Ishikawa (cell line): ENCODE data around the gene ATF7.
A peak's percentile ranks its signal among the peaks of the same experiment; 100 is the strongest.

Source experiments
- CEBPB ChIP-seq: IDR thresholded peaks from 2 replicates; pipeline ENCODE4 v1.6.1; 2012
- CREB1 ChIP-seq: IDR thresholded peaks from 2 replicates; pipeline ENCODE4 v1.6.1; 2012; ENCODE audit warnings: low read depth
- EGR1 ChIP-seq: IDR thresholded peaks from 2 replicates; pipeline ENCODE4 v1.6.1; 2012
- EP300 ChIP-seq: IDR thresholded peaks from 2 replicates; pipeline ENCODE4 v1.6.1; 2012; ENCODE audit warnings: borderline replicate concordance
- FOXM1 ChIP-seq: IDR thresholded peaks from 2 replicates; pipeline ENCODE4 v1.6.1; 2012; ENCODE audit warnings: low read depth, borderline replicate concordance
- NFIC ChIP-seq: IDR thresholded peaks from 2 replicates; pipeline ENCODE4 v1.6.1; 2012
- RAD21 ChIP-seq: IDR thresholded peaks from 2 replicates; pipeline ENCODE4 v1.6.1; 2012; ENCODE audit warnings: low read depth
- TAF1 ChIP-seq: IDR thresholded peaks from 2 replicates; pipeline ENCODE4 v1.6.1; 2012; ENCODE audit warnings: low read depth, mild to moderate bottlenecking
- TCF12 ChIP-seq: IDR thresholded peaks from 2 replicates; pipeline ENCODE4 v1.6.1; 2012; ENCODE audit warnings: low read depth
- TEAD4 ChIP-seq: IDR thresholded peaks from 2 replicates; pipeline ENCODE4 v1.6.1; 2012
- YY1 ChIP-seq: IDR thresholded peaks from 2 replicates; pipeline ENCODE4 v1.6.1; 2012; ENCODE audit warnings: low read depth
- ZBTB7A ChIP-seq: IDR thresholded peaks from 2 replicates; pipeline ENCODE4 v1.6.1; 2012; ENCODE audit warnings: low read depth
- TF ChIP-seq, protein P1 (sequence below): IDR thresholded peaks from 2 replicates; pipeline ENCODE4 v1.6.1; 2012; ENCODE audit warnings: low read depth, mild to moderate bottlenecking
- TF ChIP-seq, protein P2 (sequence below): IDR thresholded peaks from 2 replicates; pipeline ENCODE4 v1.6.1; 2012
- TF ChIP-seq, protein P3 (sequence below): IDR thresholded peaks from 2 replicates; pipeline ENCODE4 v1.6.1; 2012

ATF7 gene

DNA sequence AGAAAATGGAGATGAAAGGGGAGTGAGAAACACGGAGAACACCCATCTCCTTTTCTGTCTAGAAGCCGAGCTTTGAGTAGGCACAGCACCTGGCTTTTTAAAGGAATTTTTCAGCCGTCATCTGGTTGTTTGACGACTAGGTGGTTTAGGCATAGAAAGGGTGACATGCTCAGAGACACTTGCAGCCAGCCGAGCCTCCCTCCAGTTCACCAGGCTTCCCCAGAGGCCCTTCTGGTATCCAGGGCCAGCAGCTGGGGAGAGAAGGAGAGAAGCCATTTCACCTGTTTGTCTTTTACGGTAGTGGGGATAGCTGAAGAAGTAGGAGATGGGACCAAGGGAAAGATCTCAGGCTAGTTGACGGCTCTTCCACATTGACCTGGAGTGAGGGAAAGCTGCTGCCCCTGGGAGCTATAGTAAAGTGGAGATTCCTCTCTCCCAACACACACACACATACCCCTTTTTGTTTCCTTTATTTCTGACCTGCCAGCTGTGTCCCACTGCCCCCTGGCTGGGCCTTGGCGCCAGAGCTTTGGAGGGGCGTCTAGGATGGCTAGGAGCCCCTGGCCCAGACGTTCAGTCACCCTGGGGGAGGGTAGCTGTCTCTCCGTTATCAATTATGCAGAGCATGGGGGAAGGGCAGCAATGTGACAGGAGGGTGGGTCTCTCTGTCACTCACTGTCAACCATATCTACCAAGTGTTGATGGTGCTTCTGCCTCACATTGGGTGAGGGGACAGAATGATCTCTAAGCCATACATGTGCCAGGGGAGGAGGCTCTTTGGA lies 132.4 kb downstream of the ATF7 start:
- TF ChIP-seq CREB1: no peak
- no peak for TF ChIP-seq EP300
- TF ChIP-seq, protein P1, sequence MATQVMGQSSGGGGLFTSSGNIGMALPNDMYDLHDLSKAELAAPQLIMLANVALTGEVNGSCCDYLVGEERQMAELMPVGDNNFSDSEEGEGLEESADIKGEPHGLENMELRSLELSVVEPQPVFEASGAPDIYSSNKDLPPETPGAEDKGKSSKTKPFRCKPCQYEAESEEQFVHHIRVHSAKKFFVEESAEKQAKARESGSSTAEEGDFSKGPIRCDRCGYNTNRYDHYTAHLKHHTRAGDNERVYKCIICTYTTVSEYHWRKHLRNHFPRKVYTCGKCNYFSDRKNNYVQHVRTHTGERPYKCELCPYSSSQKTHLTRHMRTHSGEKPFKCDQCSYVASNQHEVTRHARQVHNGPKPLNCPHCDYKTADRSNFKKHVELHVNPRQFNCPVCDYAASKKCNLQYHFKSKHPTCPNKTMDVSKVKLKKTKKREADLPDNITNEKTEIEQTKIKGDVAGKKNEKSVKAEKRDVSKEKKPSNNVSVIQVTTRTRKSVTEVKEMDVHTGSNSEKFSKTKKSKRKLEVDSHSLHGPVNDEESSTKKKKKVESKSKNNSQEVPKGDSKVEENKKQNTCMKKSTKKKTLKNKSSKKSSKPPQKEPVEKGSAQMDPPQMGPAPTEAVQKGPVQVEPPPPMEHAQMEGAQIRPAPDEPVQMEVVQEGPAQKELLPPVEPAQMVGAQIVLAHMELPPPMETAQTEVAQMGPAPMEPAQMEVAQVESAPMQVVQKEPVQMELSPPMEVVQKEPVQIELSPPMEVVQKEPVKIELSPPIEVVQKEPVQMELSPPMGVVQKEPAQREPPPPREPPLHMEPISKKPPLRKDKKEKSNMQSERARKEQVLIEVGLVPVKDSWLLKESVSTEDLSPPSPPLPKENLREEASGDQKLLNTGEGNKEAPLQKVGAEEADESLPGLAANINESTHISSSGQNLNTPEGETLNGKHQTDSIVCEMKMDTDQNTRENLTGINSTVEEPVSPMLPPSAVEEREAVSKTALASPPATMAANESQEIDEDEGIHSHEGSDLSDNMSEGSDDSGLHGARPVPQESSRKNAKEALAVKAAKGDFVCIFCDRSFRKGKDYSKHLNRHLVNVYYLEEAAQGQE: no peak
- no peak for TF ChIP-seq EGR1
- no peak for TF ChIP-seq TAF1
- TF ChIP-seq ZBTB7A: no peak
- TF ChIP-seq NFIC: no peak
- TF ChIP-seq YY1: no peak

DNA sequence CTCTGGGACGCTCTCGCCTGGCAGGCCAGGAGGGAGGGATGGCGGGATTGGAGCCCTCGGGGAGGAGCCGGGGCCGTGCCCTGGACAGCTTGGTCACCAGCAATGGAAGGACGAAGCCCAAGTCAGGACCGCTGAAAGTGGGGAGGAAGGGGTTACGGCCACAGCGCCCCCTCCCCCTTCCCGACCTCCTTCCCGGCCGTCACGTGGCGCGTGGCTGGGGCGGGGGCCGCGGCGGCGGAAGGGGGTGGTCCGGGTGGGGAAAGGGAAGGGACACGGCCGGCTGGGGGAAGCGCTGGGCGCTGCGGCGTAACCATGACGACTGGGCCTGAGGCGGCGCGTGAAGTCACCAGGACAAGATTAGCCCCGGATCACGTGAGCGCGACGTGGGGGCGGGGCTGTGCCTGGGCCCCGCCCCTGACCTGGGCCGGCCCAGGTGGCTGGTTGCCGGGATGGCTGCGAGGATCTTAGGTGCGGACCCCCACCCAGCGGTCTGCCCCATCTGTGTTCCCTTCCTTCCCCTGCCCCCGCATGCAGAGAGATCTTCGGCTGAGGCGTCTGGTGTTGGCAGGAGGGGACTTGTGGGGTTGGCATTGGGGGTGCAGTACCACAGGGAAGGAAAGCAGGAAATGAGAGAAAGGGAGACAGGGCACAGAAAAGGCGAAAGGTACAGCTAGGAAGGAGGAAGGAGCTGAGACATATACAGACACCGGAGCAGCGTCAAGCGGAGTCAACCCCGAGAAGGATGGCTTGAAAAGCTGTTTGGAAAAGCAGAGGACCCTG lies 133.2 kb downstream of the ATF7 start:
- TF ChIP-seq ZBTB7A (peak; percentile 96), TCF12 (peak; percentile 65; the same call in 1 of the 2 replicates), TEAD4 (peak; percentile 20; the same call in 1 of the 2 replicates), TAF1 (peak; percentile 82), FOXM1 (no peak), EP300 (no peak), EGR1 (peak; percentile 58; the same call in 1 of the 2 replicates), RAD21 (no peak), NFIC (0 out of 2 replicates have a peak, but pooled peaks have one; percentile 43), CEBPB (no peak), YY1 (peak; percentile 55; the same call in 1 of the 2 replicates), CREB1 (no peak)
- TF ChIP-seq, protein P2, sequence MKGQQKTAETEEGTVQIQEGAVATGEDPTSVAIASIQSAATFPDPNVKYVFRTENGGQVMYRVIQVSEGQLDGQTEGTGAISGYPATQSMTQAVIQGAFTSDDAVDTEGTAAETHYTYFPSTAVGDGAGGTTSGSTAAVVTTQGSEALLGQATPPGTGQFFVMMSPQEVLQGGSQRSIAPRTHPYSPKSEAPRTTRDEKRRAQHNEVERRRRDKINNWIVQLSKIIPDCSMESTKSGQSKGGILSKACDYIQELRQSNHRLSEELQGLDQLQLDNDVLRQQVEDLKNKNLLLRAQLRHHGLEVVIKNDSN: peak; percentile 97
- TF ChIP-seq, protein P3, sequence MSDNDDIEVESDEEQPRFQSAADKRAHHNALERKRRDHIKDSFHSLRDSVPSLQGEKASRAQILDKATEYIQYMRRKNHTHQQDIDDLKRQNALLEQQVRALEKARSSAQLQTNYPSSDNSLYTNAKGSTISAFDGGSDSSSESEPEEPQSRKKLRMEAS: peak; percentile 87
- TF ChIP-seq, protein P1: no peak

DNA sequence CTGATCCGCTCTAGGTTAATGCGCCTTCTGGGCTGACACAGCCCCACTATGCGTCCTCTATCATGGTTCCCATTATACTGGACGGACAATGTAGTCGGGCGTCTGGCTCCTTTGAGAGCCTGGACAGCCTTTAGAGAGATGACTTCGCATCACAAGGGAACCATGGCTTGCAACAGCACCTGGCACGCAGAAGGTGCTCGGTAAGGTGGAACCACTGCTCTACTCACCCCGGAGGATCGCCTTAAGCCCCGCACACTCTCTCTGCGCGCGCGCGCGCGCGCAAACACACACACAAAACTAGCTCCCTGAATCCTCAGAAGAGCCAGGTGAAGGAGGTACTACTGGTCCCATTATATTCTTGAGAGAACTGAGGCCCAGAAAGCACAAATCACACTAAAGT lies 134.0 kb downstream of the ATF7 start:
- TF ChIP-seq, protein P2: no peak
- TF ChIP-seq TEAD4: no peak
- TF ChIP-seq NFIC: no peak
- TF ChIP-seq FOXM1: no peak
- TF ChIP-seq EGR1: no peak
- TF ChIP-seq, protein P3: no peak
- TF ChIP-seq, protein P1: no peak
- TF ChIP-seq YY1: no peak
- no peak for TF ChIP-seq RAD21
- TF ChIP-seq ZBTB7A: no peak
- TF ChIP-seq TAF1: no peak
- no peak for TF ChIP-seq TCF12
